ENCODE data around the gene SBK3.
A peak's percentile ranks its signal among the peaks of the same experiment; 100 is the strongest.
"Not testable (repeated sequence)": the region's sequence is repeated elsewhere in the genome, so short reads cannot be mapped to it uniquely, and the experiment has no call there.

Gene SBK3

DNA sequence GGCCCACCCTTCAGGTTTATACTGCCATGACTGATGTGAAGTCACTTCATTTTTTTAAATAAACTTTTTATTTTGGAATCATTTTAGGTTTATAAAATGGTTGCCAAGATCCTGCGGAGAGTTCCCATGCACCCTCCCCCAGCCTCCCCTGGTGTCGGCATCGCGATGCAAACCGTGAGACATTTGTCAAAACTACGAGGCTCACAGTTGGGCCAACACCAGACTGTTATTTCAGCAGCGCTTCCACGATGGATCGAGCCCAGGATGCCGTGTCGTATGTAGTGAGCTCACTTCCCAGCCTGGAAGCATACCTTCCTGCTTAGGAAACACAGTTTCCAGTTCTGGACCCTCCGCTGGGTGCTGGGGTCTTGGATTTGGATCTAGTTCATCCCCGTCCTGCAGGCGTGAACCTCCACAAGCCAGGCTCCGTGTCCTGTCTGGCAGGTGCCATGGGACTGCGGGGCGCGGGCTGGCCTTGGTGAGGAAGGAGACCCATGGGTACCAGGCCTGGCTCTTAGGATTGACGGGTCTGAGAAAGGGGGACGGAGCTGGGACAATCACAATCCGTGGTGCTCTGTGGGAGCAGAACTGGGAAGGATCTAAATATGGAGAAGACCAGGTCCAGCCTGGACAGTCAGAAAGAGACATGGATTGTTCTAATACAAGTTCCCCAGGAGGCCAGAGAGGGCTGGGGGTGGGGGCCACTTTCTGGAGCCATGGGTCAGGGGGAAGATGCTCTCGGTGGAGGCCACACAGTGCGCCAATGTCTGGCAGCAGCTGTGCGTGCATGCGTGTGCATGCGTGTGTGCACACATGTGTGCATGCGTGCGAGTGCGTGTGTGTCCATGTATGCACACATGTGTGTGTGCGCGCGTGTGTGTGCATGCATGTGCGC lies 6.0 kb downstream of the SBK3 start:
- no peak for DNase-seq

DNA sequence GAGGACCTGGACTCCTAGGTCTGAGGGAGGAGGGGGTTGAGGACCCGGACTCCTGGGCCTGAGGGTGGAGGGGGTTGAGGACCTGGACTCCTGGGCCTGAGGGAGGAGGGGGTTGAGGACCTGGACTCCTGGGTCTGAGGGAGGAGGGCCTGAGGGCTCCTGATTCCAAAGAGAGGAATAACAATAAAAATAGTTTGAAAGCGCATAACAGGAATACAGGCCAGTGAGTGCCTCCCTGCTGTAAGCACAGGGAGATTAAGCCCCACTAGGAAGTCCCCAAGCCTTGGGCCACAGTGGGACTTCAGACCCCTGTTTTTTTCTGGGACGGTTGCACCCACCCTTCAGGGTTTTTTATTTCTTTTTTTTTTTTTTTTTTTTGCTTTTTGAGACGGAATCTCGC lies 7.2 kb downstream of the SBK3 start:
- no peak for DNase-seq

DNA sequence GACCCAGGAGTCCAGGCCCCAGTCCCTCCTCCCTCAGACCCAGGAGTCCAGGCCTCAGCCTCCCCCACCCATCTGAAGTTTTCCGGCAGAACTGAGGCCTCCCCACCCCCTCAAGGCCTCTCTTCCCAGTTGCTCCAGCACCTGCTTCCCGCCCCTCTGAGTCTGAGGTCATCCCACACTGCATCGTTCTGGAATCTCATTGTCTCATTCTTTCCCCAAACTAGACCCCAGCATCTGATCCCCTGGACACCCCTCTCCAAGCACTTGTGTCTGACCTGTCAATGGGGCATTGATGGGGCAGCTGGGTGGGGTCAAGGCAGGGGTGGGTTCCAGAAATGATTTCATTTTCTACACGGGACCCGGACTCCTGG lies 7.6 kb downstream of the SBK3 start:
- DNase-seq: no peak

DNA sequence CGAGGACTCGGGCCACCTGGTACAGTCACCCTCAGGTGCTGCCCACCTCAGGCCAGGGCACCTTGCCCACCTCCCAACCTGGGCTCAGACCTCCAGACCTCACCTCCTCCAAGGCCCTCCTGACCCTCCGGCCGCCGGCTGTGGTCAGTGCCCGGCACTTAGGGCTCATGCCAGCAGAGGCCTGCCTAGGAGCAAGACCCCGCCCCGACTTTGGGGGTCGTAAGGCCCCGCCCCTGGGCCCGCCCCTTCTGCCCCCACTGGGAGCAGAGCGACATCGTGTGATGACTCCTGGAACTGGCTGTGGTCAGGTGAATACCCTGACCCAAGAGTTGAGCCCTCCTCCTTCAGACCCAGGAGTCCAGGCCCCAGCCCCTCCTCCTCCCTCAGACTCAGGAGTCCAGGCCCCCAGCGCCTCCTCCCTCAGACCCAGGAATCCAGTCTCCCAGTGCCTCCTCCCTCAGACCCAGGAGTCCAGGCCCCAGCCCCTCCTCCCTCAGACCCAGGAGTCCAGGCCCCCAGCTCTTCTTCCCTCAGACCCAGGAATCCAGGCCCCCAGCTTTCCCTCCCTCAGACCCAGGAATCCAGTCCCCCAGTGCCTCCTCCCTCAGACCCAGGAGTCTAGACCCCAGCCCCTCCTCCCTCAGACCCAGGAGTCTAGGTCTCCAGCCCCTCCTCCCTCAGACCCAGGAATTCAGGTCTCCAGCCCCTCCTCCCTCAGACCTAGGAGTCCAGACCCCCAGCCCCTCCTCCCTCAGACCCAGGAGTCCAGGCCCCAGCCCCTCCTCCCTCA lies 8.2 kb downstream of the SBK3 start, which contains the start of gene SBK2:
Gene SBK2, minus strand, starts transcription at position 183 of the 790 bp plus-strand sequence. CDS start 839 bp downstream, outside the sequence.
- DNase-seq: no peak

DNA sequence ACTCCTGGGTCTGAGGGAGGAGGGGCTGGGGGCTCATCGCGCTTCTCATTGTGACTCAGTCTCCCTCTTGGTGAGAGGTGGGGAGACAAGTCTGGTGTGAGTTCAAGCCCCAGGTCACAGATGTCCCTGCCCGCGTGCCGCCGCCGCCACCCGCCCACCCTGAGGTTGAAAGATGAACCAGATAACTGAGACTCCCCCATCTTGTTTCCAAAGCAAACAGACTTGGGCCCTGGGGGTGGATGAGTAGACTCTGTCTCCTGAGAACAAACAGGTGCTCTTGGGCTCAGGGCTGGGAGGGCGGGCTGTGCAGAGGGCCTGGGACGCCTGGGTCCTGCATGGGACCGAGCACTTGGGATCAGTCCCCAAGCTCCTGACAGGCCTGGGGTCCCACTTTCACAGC lies 9.0 kb downstream of the SBK3 start:
- DNase-seq: no peak

DNA sequence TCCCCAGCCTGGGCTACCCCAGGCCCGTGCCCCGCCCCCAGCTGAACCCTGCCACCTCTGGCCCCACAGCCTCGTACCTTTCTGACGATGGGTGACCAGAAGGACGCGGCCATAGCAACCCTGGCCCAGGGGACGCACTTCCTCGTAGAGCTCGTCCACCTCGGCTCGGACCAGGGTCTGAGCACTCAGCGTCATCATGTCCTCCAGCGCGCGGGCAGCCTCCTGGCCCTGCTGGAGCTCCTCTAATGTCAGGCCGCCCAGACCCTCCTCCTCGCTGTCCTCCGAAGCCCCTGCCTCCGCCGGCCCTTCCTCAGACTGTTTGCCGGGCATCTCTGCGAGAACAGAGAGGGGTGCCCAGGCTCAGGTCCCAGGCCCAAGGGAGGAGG lies 9.4 kb downstream of the SBK3 start:
- no peak for DNase-seq

DNA sequence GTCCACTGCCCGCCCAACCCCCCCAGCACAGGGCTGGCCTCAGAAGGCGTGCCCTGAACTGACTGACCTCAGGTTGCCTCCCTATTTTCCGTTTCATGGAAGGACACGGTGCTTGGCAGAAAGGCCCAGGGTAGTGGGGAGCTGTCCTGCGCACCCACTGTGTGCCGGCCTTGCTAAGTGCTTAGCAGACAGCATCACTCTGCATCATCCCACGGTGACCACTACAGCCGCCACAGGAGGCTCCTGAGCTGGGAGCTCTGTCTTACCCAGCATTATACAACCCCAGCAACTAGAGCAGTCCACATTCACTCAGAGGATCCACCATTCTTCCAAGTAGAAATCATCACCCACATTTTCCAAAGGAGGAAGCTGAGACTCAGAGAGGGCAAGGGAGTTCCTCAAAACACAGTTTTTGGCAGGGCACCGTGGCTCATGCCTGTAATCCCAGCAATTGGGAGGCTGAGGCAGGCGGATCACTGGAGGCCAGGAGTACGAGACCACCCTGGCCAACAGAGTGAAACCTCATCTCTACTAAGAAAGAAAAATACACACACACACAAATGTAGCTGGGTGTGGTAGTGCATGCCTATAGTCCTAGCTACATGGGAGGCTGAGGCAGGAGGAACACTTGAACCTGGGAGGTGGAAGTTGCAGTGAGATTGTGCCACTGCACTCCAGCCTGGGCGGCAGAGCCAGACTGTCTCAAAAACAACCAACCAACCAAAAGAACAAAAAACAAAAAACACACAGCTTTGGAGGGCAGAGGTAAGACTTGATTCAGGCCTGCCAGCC lies 10.0 kb downstream of the SBK3 start:
- no peak for DNase-seq

DNA sequence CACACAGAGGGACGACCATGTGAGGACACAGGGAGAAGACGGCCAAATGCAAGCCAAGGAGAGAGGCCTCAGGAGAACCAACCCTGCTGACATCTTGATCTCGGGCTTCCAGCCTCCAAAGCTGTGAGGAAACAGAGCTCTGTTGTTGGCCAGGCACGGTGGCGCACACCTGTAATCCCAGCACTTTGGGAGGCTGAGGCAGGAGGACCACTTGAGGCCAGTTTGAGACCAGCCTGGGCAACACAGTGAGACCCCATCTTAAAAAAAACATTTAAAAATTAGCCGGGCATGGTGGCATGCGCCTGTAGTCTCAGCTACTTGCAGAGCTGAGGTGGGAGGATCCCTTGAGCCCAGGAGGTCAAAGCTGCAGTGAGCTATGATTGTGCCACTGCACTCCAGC lies 11.1 kb downstream of the SBK3 start:
- not testable (repeated sequence) for DNase-seq

DNA sequence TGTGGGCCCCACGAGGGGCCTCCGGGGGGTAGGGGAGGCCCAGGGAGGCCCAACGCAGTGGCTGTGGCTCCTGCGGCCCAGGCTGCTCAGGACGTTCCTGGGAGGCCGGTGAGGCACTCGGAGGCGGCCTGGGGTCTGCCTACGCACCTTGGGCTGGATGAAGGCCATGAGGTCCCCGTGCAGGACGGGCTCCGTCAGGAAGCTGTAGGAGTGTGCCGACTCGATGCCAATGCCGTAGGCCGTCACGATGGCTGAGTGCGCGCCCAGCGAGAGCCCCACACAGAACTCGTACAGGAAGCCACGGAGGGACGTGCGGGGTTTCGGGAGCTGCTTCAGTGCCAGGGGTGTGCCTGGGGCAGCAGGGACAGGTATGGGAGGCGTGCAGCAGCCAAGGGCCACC lies 14.3 kb downstream of the SBK3 start:
- DNase-seq: no peak

DNA sequence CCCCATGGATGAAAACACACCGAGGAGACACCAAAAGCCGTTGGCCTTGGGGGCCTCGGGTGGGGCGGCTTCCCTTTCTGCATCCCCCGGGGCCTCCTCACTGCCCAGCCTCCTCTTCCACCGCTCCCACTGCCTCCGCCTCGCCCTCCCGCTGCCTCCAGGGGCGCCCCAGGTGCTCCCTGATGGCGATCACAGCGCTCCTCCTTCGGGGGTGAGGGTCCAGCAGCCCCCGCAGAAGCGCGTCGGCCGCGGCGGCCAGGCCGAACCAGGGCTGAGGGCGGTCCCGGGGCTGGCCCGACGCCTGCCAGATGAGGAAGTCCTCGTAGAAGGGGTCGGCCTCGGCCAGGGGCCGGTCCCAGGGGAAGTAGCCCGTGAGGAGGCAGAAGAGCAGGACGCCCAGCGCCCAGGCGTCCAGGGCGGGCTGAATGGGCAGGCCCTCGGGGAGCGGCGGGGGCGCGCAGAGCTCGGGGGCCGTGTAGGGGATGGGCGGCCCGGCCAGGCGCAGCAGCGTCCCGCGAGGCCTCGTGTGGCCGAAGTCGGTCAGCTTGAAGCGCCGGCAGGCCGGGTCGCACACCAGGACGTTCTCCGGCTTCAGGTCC lies 15.6 kb downstream of the SBK3 start:
- DNase-seq: no peak

DNA sequence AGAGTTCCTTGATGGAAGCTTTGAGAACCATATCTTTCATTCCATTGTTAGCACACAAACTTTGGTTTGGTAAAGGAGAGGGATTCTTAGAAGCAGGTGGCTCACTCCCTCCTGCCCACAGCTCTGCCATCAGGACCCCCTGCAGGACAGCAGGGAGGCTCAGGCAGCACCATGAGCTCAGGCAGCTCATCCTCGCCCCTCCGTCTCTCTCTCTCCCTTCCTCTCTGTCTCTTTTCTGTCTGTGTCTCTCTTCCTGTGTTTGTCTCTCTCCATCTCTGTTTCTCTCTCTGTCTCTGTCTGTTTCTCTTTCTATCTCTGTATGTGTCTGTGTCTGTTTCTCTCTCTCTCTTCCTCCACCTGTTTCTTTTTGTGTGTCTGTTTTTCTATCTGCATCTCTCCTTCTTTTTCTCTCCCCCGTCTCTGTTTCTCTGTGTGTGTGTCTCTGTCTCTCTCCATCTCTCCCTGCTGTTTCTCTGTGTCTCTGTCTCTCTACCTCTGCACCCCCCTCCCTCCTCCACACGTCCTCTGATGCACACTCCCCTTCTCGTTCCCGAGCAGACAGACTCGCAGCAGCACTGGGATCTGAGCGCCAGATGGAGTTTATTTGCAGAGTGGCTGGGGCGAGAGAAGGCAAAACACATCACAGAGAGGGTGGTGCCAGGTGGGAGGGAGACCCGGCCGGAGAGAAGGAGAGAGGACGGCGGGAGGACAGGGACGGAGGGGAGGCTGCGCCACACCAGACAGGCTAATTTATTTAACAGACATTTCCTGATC lies 17.1 kb downstream of the SBK3 start:
- peak; percentile 64 for DNase-seq

DNA sequence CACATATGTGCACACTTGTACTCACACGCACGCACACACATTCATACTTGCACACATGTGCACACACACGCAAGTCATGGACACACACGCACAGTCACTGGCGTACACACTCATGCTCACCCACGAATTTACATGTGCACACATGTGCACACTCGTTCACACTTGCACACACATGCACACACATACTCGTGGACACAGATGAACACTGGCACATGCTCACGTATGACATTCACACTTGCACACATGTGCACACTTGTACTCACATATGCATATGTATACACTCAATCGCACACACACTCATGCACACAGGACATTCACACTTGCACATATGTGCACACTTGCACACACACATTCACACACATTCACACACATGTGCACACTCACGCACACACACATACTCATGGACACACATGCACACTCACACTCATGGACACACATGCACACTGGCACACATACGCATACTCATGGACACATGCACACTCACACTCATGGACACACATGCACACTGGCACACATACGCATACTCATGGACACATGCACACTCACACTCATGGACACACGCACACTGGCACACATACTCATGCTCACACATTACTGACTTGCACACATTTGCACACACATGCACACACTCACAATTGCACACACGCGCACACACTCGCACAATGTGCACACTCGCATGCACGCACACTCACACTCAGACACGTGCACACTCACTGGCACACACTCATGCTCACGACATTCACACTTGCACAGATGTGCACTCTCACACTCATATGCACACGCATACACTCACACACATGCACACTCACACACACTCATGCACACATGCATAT lies 17.9 kb downstream of the SBK3 start:
- no peak for DNase-seq

DNA sequence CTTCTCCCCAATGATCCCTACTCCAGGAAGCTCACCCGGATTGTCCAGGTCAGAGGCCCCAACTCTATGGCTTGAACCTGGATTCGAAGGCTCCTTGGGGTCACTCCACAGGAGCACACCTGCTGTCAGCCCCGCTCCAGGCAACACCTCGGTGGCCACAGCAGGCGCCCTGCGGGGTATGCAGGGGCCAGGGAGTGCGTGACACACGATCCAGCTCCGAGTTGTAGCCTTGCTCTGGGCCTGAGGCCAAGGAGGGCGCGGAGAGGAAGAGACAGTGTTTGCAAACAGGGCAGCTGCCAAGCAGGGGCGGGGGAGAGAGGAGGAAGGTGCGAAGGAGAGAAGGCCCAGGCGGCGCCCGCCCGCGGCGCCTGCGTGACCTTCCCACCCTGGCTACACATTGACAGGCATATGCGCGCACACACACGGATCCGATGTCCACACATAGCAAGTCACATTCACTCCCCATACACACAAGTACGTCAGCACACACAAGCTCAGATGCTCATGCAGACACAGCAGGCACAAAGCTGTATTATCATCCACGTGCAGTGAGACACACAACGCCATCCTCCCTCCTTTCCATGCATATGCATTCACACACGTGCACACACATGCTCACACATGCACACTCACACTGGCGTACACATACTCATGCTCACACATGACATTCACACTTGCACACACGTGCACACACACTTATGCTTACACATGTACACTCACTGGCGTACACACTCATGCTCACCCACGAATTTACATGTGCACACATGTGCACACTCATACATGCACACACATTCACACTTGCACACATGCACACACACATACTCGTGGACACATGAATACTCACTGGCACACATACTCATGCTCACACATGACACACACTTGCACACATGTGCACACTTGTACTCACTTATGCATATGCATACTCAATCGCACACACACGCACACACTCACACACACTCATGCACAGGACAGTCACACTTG lies 18.8 kb downstream of the SBK3 start:
- DNase-seq: peak; percentile 83

DNA sequence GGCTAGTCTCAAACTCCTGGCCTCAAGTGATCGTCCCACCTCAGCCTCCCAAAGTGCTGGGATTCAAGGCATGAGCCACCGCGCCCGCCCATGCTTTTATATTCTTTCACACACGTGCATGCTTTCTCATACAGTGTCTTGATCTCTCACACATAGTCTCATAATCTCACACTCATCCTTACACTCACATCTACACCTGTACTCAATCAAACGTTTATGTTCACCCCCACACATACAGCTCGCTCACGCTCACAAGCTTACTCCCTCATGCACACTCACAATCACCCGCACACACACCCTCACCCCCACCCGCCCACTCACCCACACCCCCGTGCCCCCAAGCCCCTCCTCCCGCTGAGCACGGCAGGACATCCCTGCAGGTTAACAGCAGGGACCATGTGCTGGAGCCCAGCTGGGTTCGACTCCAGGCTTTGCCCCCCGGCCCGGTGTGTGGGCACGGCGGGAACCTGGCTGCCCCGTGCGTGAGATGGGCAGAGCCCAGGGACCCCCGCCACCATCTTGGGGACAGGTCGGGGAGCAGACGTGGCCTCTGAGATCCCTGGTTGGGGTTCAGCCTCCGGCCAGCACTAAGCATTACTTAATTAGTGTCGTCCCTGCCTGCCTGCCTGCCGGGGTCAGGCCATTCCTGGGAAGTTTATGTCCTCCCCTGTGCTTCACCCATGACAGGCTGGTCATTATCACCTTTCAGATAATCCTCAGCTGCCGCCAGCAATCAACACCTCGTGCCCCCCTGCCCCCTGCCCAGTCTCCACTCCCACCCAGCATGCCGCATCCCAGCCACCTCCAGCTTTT lies 19.8 kb downstream of the SBK3 start:
- no peak for DNase-seq

DNA sequence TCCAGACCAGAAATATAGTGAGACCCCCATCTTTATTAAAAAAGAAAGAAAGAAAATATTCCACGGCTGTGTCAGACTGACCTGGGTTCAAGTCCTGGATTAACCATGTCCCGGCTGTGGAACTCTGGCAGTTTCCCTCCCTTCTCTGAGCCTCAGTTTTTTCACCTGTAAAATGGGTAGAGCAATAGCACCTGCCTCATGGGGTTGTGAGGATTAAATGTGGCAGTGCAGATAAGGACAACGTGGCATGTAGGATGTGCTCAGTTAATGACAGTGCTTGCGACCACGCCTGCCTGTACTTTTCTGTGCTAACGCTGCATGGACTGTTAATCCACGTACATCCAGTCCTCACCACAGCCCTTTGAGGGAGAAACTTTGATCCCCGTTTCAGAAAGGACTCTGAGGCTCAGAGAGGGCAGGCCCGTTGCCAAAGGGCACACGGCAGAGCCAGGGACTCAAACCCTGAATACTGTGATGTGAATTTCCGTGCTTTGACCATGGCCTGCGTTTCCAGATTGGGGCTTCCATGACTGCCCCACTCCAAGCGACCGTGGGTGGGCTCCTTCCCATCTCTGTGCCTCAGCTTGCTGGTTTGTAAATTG lies 24.6 kb downstream of the SBK3 start:
- no peak for DNase-seq

DNA sequence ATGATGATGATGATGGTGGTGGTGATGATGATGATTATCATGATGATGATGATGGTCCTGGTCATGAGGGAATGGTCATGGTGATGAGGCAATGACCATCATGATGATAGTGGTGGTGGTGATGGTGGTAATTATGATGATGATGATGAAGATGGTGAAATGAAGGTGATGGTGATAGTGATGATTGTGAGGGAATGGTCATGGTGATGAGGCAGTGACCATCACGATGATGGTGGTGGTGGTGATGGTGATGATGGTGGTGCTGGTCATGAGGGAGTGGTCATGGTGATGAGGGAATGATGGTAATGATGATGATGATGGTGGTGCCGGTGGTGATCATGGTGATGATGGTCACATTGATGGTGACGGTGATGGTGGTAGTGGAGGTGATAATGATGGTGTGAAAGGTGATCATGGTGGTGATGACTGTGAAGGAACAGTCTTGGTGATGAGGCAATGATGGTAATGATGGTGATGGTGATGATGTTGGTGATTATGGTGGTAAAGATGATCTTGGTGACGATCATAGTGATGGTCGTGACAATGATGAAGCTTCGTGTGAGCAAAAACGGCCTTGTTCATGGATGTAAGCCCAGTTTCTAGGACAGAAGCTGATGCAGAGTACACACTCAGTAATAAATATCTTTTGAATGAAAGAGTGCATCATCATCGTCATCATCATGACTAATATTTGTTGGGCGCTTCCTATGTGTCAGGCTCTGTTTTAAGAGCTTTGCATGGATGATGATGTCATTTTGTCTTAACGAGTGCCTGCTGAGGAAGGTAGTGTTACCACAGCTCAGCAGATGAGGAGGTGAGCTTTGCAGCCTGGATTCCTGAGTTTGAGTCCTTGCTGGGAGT lies 25.7 kb downstream of the SBK3 start:
- DNase-seq: no peak

DNA sequence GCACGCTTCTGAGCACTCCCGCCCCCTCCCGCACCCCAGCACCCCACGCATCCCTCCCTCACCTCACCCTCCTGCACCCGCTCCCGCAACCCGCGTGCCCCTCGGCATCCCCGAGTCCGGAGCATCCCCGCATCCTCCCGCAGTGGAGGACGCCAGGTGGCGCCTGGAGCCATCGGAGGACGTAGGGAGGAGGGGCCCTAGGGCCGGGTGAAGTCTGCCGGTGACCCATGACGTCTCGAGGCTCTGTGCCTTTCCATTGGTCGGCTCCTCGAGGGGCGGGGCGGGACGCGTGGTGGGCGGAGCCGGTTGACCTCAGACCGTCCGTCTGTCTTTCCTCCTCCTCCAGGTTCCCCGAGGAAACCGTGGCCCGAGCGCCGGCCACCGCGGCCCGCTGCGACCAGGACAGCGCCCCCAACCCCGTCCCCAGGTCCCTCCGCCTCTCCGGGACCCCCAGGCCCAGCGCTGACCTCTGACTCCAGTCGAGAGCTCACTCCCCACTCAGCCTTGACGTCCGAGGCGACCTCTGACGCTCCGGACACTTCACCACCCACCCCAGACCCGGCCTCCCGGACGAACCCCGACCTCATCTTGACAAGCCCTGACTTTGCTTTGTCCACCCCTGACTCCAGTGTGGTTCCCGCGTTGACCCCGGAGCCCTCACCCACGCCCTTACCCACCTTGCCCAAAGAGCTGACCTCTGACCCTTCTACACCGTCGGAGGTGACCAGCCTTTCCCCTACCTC lies 28.3 kb downstream of the SBK3 start:
- peak; percentile 89 for DNase-seq
